Measurements from ENCODE around the gene MIF.
"Not testable (repeated sequence)": the region's sequence is repeated elsewhere in the genome, so short reads cannot be mapped to it uniquely, and the experiment has no call there.

MIF gene

DNA sequence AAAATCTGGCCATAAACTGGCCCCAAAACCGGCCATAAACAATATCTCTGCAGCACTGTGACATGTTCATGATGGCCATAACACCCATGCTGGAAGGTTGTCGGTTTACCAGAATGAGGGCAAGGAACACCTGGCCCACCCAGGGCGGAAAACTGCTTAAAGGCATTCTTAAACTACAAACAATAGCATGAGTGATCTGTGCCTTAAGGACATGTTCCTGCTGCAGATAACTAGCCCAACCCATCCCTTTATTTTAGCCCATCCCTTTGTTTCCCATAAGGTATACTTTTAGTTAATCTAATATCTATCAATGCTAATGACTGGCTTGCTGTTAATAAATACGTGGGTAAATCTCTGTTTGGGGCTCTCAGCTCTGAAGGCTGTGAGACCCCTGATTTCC lies 6.0 kb downstream of the MIF start:
- in situ Hi-C loops (cut with HindIII; ENCODE audit: low sequenced_read_pairs) = not testable (repeated sequence)

DNA sequence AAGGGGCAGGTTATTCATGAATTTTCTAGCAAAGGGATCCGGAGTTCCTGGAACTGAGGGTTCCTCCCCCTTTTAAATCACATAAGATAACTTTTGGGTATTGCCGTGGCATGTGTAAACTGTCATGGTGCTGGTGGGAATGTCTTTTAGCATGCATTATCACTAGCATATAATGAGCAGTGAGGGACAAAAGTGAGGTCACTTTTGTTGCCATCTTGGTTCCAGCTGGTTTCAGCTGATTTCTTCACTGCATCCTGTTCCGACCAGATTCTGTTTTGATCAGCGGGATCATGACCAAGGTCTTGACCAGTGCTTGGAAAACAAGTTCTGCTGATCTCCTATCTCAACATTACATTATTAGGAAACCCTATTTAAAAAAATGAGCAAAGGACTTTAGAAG lies 7.4 kb downstream of the MIF start:
- in situ Hi-C loops (cut with HindIII; ENCODE audit: low sequenced_read_pairs) = no loop called here

DNA sequence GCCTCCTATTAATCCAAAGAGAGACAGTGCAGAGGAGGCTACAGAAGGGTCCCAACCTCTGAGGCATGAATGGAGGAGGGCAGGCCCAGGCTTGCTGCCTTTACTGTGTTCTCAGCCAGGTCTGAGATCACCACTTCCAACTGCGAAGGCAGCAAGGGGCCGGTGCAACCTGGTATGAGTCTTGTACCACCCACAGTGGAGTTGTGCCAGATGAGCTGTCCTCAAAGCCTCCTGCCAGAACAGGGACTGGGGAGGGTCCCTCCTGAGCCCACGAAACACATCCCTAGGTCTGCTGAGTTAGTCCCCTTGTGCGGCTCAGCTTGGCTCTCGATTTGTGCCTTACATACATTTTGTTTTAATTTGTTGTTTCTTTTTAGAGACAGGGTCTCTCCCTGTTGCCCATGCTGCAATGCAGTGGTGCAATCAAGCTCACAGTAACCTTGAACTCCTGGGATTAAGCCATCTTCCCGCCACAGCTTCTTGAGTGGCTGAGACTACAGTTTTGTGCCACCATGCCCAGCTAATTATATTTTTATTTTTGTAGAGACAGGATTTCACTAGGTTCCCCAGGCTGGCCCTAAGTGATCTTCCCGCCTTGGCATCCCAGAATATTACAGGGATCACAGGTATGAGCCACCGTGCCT lies 9.3 kb downstream of the MIF start:
- in situ Hi-C loops (cut with HindIII; ENCODE audit: low sequenced_read_pairs) = no loop called here

DNA sequence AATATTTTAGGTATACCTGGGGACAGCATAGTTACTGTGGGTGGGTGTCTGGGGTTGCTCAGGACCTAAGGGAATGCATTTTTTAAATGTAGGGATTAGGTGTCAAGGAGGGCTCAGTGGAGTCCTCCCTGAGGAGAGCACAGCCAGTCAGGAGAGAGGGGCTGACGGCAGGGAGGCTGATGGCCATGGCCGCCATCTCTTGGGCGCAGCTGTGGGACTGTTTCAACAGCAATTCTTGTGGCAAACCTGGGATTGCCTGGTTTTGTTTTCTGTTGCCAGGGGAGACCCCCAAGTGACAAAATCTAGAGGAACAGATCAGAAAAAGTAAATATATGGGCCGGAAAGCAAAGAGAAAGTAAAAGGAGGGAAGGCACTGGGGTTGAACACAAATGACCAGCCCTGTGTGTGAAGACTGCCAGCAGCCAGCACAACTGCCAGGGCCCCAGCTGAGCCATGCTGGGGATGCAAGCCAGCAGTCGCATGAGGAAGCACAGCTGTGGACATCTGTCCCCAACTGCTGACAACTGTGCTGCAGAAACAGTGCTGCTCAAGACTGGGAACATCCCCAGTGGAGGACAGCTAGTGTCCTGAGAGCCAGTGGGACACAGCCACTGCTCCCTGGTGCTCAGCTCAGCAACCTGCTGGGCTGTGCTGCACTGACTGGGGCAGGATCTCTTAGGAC lies 10.5 kb downstream of the MIF start:
- in situ Hi-C loops (cut with HindIII; ENCODE audit: low sequenced_read_pairs) = no loop called here

DNA sequence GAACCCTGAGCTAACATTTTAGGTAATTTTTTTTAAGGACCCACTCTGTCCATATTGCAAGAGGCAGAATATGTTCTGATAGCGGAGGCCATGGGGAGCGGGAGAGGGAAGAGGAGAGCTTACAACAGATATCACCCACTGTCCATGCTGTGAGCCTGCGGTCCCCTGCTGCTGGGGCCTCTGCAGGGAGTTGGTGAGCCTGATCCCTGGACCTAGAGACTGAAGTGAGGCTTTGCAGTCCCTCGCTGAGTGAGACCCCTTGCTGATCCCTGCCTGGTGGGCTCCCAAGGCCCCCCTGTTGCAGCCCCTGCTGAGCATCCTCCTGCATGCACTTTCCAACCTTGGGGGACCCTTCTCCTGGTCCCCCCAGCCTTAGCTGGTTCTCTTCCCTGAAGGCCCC lies 12.5 kb downstream of the MIF start:
- in situ Hi-C loops (cut with HindIII; ENCODE audit: low sequenced_read_pairs) = no loop called here

DNA sequence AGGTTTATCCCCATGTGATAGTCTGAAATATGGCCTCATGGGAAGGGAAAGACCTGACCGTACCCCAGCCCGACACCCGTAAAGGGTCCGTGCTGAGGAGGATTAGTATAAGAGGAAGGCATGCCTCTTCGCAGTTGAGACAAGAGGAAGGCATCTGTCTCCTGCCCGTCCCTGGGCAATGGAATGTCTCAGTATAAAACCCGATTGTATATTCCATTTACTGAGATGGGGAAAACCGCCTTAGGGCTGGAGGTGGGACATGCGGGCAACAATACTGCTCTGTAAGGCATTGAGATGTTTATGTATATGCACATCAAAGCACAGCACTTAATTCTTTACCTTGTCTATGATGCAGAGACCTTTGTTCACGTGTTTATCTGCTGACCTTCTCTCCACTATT lies 13.2 kb downstream of the MIF start:
- in situ Hi-C loops (cut with HindIII; ENCODE audit: low sequenced_read_pairs) = not testable (repeated sequence)

DNA sequence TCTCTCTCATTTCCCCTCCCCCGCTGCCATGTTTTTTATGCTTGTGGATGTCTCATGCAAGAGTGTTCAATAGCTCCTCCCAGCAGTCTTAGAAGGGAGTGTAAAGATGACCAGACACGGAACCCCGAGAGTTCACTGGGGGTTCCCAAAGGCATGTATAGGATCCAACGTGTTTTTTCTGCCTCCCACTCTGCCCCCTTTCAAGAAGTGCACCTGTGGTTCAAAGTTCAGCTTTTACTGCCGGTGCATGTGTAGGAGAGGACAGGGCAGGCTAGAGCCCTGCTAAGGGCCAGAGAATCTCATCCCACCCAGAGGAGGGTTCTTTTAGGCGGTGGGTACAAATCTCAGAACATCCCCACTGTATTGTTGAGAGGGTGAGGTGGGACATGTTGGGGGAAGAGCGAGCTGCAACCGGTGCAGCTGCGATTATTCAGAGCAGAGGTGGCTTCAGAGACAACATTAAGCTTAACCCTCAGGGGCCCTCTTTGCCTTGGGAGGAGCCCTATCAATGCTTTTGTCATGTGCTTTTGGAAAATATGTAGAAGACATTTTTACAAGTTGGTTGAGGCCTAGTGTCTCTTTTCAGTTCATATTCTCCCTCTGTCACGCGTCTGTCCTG lies 14.5 kb downstream of the MIF start:
- in situ Hi-C loops (cut with HindIII; ENCODE audit: low sequenced_read_pairs) = no loop called here

DNA sequence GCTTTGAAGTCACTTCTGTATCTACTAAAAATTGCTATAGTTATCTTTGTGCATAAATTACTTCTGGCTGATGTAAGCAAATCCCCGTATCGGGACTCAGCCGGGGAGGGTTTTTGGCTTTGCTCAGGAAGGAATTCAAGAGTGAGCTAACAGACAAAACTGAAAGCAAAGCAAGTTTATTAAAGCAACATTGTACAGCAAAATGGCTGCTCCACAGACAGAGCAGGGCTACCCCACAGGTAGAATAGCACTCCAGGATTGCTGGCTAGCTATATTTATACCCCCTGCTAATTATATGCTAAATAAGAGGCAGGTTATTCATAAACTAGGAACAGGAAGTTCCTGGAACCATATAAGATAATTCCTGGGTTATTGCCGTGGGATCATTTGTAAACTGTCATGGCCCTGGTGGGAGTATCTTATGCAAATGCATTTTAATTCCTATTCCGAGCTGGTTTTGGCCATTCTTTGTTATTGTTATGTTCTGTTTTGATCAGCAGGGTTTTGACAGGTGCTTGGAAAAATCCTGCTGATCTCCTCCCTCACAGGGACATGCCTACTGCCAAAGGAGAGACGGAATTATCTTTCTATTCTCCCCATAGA lies 15.2 kb downstream of the MIF start:
- in situ Hi-C loops (cut with HindIII; ENCODE audit: low sequenced_read_pairs) = no loop called here

DNA sequence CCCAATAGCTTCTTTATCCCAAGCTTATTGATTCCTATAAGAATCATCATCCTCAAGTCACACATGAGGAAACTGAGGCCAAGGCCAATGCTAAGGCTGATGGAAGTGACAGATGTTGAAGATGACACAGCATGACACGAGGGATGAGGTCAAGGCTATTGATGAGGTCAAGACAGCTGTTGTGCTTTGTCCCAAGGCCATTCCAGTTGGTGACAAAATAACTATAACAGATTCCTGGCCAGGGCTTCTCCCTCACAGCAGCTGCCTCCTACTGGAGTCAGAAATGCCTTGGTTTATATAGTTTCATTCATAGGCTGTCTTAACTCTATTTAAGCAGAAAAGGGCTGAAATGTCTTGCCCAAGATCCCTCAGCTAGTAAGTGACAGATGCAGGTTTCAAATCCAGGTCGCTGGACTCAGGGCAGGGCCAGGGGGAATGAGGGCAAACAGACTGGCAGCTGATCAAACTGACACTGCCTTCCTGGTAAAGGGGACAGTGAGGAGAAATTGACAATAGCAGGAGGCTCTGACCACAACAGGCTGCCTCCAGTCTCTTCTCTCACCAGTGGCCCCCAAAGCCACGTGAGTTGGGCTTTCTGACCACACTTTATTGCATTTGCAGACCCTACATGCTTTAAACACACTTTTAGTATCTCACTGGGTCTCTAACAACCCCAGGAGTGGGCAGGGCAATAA lies 16.5 kb downstream of the MIF start:
- in situ Hi-C loops (cut with HindIII; ENCODE audit: low sequenced_read_pairs) = no loop called here

DNA sequence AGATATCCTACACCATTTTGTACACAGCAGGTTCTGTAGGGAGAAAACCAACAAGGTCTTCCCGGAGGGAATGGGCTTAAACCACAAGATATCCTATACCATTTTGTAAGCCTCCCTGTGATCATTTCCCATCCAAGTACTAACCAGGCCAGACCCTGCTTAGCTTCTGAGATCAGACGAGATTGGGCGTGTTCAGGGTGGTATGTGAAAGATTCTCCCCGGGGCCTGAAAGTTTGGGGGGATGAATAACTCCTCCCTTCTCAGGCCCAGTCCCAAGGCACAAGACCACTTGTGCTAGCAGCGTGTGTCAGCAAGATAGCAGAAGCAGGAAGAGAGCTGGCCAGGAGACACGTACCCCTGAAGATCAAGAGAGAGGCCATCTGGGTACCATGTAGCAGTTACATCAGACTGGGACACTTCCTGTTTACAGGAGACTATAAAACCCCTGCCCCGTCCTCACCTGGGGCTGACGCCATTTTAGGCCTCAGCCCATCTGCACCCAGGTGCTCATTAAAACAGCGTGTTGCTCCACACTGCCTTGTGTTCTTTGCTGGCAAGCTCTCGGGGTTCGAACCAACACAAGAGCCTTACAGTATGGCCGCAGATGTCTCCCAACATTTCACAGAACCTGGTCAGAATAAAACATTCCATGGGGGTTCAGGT lies 17.3 kb downstream of the MIF start:
- in situ Hi-C loops (cut with HindIII; ENCODE audit: low sequenced_read_pairs) = no loop called here

DNA sequence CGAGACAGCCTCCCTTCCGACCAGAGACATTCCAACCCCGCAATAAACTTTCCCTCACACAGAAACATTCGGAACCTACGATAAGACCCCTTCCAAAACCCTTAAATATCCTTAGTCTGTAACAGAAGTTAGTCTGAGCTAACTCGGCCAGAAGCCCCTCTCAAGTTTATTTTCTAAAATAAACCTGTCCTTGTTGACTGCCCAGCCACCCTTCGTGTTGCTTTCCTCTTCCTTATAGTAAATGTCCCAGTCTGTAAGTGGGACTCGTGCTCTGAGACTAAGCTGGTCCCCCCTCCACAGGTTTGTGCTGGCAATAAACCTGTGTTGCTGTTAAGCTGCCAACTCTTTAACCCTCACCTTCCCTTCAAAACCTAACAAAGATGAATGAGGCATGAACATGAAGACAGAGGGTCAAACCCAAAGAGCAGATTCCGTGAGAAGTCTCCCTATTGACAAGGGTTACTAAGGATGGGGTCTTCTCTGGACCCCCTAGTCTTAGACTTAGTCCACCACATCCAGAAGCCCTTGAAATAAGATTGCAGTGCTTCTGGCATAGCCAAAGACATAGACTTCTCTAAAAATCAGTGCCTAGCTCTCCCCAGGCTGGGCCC lies 18.2 kb downstream of the MIF start:
- in situ Hi-C loops (cut with HindIII; ENCODE audit: low sequenced_read_pairs) = no loop called here

DNA sequence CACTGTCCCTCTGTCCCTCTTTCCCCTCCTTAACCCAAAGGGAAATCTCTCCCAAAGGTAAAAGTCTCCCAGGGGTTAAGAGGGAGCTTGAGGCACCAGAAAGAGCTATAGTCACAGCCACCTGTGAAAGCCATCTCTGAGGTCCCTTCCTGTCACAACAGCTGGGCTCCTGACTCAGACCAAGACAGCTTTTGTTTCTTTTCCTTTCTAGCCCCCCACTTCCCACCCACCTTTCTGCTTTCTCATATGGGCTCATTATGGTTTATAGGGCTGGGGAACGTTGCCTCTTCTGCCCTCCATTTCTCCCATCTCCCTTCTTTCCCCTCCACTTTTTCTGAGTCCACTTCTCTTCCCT lies 19.1 kb downstream of the MIF start:
- in situ Hi-C loops (cut with HindIII; ENCODE audit: low sequenced_read_pairs) = no loop called here

DNA sequence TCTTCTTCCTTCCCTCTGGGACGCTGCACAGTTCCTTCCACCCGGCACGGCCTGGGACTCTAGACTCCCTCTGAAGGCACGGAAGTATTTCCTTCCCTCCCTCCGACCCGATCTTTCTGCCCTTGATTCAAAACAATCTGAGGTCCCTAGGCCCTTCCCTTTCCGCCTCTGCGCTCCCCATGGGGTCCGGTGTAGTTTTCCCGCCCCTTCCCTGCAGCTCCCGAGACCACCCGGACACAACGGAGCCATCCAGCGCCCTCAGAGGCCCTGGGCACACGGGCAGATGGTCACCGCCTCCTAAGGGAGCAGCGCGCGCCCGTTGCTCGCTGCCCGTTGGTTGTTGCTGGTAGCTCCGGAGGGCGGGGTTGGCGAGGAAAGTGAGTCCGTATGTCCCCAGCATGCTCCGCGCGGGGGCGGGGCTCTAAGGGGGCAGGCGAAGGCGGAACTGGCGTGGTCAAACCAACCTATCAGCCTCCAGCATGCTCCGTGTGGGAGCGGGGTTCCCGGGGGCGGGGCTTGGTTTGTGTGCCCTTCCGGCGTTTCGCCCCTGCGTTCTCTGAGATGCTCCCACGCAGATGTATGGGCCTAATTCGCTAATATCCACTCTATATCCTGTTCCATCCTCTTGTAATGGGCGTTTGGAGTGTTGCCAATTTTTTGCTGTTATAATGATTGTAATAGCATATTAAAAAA lies 19.6 kb downstream of the MIF start:
- in situ Hi-C loops (cut with HindIII; ENCODE audit: low sequenced_read_pairs) = no loop called here

DNA sequence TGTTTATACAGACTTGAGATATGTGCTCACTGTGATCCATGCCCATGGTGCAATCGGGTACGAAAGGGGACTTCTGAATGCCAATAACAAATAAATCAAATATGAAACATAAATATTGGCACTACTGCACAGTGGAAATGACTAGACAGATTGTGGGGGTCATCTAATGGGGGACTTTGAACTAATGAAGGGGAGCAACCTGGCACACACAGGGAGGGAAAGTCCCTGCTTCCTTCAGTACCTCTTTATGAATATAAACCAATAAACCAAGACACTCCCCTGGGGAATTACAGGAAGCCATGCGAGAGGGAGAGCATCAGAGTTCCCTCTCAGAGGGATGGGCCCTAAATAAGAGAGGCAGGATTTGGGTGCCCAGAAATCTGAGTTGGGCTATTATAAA lies 21.1 kb downstream of the MIF start:
- in situ Hi-C loops (cut with HindIII; ENCODE audit: low sequenced_read_pairs) = no loop called here

DNA sequence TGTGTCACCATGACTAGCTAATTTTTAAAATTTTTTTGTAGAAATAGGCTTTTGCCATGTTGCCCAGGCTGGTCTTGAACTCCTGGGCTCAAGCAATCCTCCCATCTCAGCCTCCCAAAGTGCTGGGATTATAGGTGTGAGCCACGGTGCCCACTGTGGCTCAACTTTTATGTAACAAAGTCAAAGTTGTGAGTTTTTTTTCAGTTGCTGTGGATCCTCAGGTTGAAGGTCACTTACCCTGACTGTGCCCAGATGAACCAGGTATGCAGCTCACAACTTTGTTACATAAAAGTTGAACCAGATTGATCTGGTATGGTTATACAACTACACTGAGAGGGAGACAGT lies 26.1 kb downstream of the MIF start:
- in situ Hi-C loops (cut with HindIII; ENCODE audit: low sequenced_read_pairs) = not testable (repeated sequence)

DNA sequence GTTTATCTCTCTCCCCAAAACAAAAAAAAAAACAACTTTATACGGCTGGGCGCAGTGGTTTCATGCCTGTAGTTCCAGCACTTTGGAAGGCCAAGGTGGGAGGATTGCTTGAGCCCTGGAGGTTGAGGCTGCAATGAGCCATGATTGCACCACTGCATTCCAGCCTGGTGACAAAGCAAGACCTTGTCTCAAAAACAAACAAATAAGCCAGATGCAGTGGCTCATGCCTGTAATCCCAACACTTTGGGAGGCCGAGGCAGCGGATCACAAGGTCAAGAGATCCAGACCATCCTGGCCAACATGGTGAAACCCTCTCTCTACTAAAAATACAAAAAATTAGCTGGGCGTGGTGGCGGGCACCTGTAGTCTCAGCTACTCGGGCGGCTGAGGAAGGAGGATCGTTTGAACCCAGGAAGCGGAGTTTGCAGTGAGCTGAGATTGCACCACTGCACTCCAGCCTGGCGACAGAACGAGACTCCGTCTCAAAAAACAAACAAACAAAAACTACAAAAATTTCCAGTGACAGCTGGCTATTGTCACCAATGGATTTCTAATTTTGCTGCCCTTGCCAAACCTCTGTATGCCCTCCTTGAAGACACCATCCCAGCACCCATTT lies 27.5 kb downstream of the MIF start:
- in situ Hi-C loops (cut with HindIII; ENCODE audit: low sequenced_read_pairs) = not testable (repeated sequence)

DNA sequence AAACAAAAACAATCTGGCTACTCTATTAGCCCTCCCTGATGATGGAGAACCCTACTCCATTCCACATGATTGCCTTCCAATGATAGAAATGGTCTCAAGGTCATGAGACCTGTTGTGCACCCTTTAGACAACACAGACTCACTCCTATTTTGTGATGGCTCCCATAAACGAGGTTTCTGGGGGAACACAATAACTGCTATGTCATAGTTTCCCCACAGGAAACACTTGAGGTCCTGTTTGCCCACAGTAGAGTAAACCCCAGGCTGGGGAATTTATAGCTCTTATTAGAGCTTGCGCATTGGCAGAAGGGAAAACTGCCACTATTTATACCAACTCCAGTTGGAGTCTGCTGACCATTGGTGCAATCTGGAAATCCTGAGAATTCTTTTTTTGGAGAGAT lies 28.7 kb downstream of the MIF start:
- in situ Hi-C loops (cut with HindIII; ENCODE audit: low sequenced_read_pairs) = no loop called here

DNA sequence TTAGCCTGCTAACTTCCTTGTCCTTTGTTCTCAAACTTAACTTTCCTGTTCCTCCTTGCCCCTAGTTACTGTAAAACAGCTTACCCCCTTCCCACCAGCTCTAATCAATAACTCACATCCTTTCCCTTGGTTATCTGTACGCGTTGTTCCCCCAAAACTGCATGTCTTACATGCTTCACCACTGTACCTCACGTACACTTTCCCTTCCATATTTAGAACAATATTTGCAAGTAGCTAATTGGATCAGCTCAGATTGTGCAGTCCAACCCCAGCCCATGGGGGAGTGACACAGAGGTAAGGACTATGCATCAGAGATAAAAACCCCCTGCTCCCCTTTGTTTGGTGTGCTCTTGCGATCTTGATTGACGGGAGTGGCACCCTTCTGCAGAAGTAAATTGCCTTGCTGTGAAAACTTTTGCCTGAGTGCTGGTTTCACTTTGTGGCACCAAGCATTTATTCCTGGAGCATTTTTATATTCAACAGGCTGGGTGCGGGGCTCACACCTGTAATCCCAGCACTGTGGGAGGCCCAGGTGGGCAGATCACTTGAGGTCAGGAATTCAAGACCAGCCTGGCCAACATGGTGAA lies 30.9 kb downstream of the MIF start:
- in situ Hi-C loops (cut with HindIII; ENCODE audit: low sequenced_read_pairs) = no loop called here

DNA sequence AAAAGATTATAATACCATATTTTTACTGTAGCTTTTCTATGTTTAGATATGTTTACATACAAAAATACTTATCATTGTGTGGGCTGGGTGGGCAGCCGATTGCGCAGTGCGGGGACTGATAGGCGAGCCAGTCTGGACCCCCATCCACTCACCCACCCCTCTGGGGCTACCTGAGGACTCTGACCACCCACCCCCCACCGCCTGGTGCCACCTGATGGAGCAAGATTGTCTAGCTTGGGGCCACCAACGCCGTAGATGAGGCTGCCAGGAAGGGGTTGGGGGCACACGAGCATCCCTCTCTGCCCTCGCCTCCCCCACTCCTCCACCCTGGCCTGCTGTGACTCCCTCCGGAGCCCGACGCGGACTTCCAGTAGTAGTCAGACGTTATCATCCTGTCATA lies 32.4 kb downstream of the MIF start:
- in situ Hi-C loops (cut with HindIII; ENCODE audit: low sequenced_read_pairs) = no loop called here
